ENCODE results near the gene TCFL5.

The TCFL5 gene

GRCh38 chr20:62820208-62820961 lies 41.2 kb downstream of the TCFL5 start:
- H3K27ac Mint-ChIP-seq, result no peak overlapping the region
- H3K27me3 Mint-ChIP-seq, result peaks cover 10% of the 10 kb centered on the region
- H3K9me3 Mint-ChIP-seq, result no peaks in the 10 kb centered on the region

GRCh38 chr20:62819494-62820174 lies 42.0 kb downstream of the TCFL5 start:
- no peak overlapping the region for H3K4me3 Mint-ChIP-seq
- peaks cover 11% of the 10 kb centered on the region for H3K27me3 Mint-ChIP-seq
- H3K27ac Mint-ChIP-seq, result no peak overlapping the region
- H3K9me3 Mint-ChIP-seq, result no peaks in the 10 kb centered on the region
- peaks cover 13% of the 10 kb centered on the region for H3K4me1 Mint-ChIP-seq
- H3K36me3 Mint-ChIP-seq, result no peaks in the 10 kb centered on the region

More at GRCh38 chr20:62820208-62820961, 41.2 kb downstream of the TCFL5 start:
- Mint-ChIP-seq H3K36me3 (no peaks in the 10 kb centered on the region), H3K4me3 (no peak overlapping the region), H3K4me1 (peaks cover 11% of the 10 kb centered on the region)

- Mint-ChIP-seq H3K4me1 (peaks cover 13% of the 10 kb centered on the region), H3K27ac (no peak overlapping the region), H3K27me3 (peaks cover 11% of the 10 kb centered on the region), H3K9me3 (no peaks in the 10 kb centered on the region), H3K36me3 (no peaks in the 10 kb centered on the region), H3K4me3 (no peak overlapping the region)
These were observed 42.8 kb downstream of the TCFL5 start for GRCh38 chr20:62818592-62819493.

GRCh38 chr20:62817975-62818591 lies 43.5 kb downstream of the TCFL5 start:
- Mint-ChIP-seq H3K27ac (no peak overlapping the region), H3K4me3 (no peak overlapping the region), H3K27me3 (peaks cover 11% of the 10 kb centered on the region), H3K36me3 (no peaks in the 10 kb centered on the region), H3K4me1 (peaks cover 12% of the 10 kb centered on the region), H3K9me3 (no peaks in the 10 kb centered on the region)

- peaks cover 8% of the 10 kb centered on the region for H3K4me1 Mint-ChIP-seq
- H3K27me3 Mint-ChIP-seq, result peaks cover 11% of the 10 kb centered on the region
- H3K4me3 Mint-ChIP-seq, result peak within 1 kb of the TSS; percentile 55
- H3K36me3 Mint-ChIP-seq, result no peaks in the 10 kb centered on the region
- no peaks in the 10 kb centered on the region for H3K9me3 Mint-ChIP-seq
- H3K27ac Mint-ChIP-seq, result no peak within 1 kb of the TSS
These were observed 44.4 kb downstream of the TCFL5 start, which contains the start of gene COL9A3 for GRCh38 chr20:62816884-62817873. Gene COL9A3, plus strand, starts transcription at chr20:62817050. Its CDS starts 15 bp downstream, at chr20:62817065.

- no peak overlapping the region for H3K27ac Mint-ChIP-seq
- peaks cover 11% of the 10 kb centered on the region for H3K27me3 Mint-ChIP-seq
- H3K9me3 Mint-ChIP-seq, result no peaks in the 10 kb centered on the region
- peak overlapping the region; percentile 55 for H3K4me3 Mint-ChIP-seq
- H3K36me3 Mint-ChIP-seq, result no peaks in the 10 kb centered on the region
- peaks cover 8% of the 10 kb centered on the region for H3K4me1 Mint-ChIP-seq
These were observed 45.4 kb downstream of the TCFL5 start for GRCh38 chr20:62816031-62816883.

- H3K4me3 Mint-ChIP-seq, result peak overlapping the region; percentile 49
- H3K36me3 Mint-ChIP-seq, result no peaks in the 10 kb centered on the region
- peaks cover 11% of the 10 kb centered on the region for H3K27me3 Mint-ChIP-seq
- no peaks in the 10 kb centered on the region for H3K9me3 Mint-ChIP-seq
- H3K4me1 Mint-ChIP-seq, result peaks cover 8% of the 10 kb centered on the region
- H3K27ac Mint-ChIP-seq, result no peak overlapping the region
These were observed 46.3 kb downstream of the TCFL5 start for GRCh38 chr20:62815066-62815991.

- Mint-ChIP-seq H3K9me3 (no peaks in the 10 kb centered on the region), H3K36me3 (no peaks in the 10 kb centered on the region), H3K4me1 (peaks cover 8% of the 10 kb centered on the region), H3K27ac (no peak overlapping the region), H3K27me3 (peaks cover 9% of the 10 kb centered on the region), H3K4me3 (no peak overlapping the region)
These were observed 46.9 kb downstream of the TCFL5 start for GRCh38 chr20:62814709-62815065.

GRCh38 chr20:62814060-62814708 lies 47.4 kb downstream of the TCFL5 start:
- Mint-ChIP-seq H3K36me3 (no peaks in the 10 kb centered on the region), H3K9me3 (no peaks in the 10 kb centered on the region), H3K4me1 (peaks cover 8% of the 10 kb centered on the region), H3K4me3 (no peak overlapping the region), H3K27ac (no peak overlapping the region), H3K27me3 (peaks cover 9% of the 10 kb centered on the region)

- Mint-ChIP-seq H3K36me3 (no peaks in the 10 kb centered on the region), H3K4me3 (no peak overlapping the region), H3K9me3 (no peaks in the 10 kb centered on the region), H3K27me3 (peaks cover 9% of the 10 kb centered on the region), H3K4me1 (peaks cover 8% of the 10 kb centered on the region), H3K27ac (no peak overlapping the region)
These were observed 48.0 kb downstream of the TCFL5 start for GRCh38 chr20:62813588-62813987.

GRCh38 chr20:62812907-62813200 lies 48.8 kb downstream of the TCFL5 start:
- H3K4me3 Mint-ChIP-seq, result no peak overlapping the region
- H3K4me1 Mint-ChIP-seq, result peaks cover 13% of the 10 kb centered on the region
- no peak overlapping the region for H3K27ac Mint-ChIP-seq
- peaks cover 2% of the 10 kb centered on the region for H3K36me3 Mint-ChIP-seq
- no peaks in the 10 kb centered on the region for H3K9me3 Mint-ChIP-seq
- H3K27me3 Mint-ChIP-seq, result peaks cover 7% of the 10 kb centered on the region

GRCh38 chr20:62812181-62812906 lies 49.3 kb downstream of the TCFL5 start:
- Mint-ChIP-seq H3K4me3 (no peak overlapping the region), H3K9me3 (no peaks in the 10 kb centered on the region)

More at GRCh38 chr20:62812181-62812906, 49.3 kb downstream of the TCFL5 start:
- Mint-ChIP-seq H3K27ac (no peak overlapping the region), H3K36me3 (peaks cover 2% of the 10 kb centered on the region), H3K27me3 (peaks cover 5% of the 10 kb centered on the region), H3K4me1 (peaks cover 13% of the 10 kb centered on the region)
